Erythroblast (primary cell): ENCODE results near the gene ERH.

Experiments
- GATA1 ChIP-seq: IDR thresholded peaks from 2 replicates; pipeline ENCODE4 v1.6.1; 2011; ENCODE audit warnings: low read depth, mild to moderate bottlenecking, control low read depth, low read length, moderate library complexity
- POLR2A ChIP-seq: IDR thresholded peaks from 2 replicates; pipeline ENCODE4 v1.6.1; 2011; ENCODE audit warnings: mild to moderate bottlenecking, low read length

DNA sequence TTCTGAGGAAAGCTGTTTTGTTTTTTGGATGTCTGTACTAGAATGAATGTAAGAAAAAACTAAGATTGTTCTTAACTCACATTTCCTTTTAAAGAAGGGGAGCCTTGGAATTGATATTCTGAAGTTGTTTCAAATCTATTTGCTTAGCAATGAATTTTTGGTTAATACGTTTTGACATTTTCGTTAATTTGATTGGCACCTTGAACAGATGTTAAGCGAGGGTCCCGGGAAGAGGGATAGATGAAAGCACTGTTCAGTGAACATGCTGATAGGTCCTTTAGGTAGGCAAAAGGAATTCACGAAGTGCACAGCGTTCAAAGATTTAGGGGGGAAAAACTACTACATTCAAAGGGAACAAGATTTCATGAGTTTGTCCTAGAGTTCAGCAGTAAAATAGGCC is 2.1 kb upstream of the ERH start:
- TF ChIP-seq POLR2A = no peak
- TF ChIP-seq GATA1 = no peak
